ENCODE results near the gene FXR2. TPM values are rescaled to one million over a fixed set of nuclear protein-coding genes. Genes with fewer than 3 reads are reported as not detected.

FXR2 gene
- total RNA-seq, 3 donors from 2014 or later, result 22.8 to 33.9 (median 25.6) TPM

DNA sequence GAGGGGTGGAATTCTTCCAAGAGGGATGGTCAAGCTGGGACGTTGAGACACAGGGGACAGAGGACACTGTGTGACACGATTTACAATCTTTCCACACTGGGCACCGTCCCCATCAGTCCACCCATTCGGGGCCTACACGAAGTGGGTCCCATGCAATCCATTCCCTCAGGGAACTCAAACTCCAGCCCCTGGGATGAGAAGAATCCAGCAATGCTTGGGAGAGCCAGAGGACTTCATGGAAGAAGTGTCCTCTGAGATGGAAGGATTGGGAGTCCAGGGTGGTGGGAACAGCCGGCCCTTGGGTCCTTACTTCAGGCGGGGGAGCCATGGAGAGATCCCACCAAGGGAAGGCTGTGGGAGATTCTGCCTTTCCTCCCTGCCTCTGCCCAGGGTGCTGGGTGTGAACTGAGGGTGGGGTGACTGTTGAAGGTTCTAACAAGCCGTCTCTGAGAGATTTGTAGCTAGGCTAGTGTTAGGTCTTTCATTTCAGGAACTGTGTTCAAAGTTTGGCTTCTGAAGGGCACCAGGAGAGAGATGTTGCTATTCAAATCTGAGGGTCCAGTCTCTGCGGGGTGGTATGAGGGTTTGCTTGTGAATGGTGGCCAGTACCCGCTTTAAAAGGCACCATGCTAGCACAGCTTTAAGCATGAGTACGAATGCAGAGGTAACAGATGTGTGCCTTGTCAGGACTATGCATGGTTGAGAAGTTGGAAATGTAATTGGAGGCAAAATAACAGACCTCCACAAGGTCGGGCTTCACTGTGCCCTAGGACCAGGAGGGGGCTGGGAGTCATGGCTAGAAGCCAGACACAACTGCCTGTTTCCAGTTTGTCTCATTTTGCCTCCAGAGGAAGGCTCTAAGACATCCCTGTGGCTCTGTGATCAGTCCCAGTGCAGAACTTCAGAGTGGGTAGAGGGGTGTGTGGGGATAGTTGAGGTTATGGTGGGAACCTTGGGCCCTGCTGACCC, 38.0 kb upstream of the FXR2 start:
- H3K27me3 ChIP-seq, result peaks cover 0 to 4% of the 10 kb centered on the region in 2 donors
- peak overlapping the region in 1 of 2 donors; percentile 53 for H3K27ac ChIP-seq
- peak overlapping the region in 2 of 3 donors; percentile 57 to 75 for H3K4me3 ChIP-seq
- intact Hi-C loops (cut with DNase I; ENCODE audit: low total_unique reads), result no loop called here
- DNase-seq (ENCODE audit: low spot score in 2 of 2), result no peak
- no peak for TF ChIP-seq POLR2AphosphoS5 (IDR thresholded peaks at IDR 0.05)
- no peak for TF ChIP-seq CTCF (IDR thresholded peaks at IDR 0.05)
- no peak for TF ChIP-seq POLR2A (IDR thresholded peaks at IDR 0.05)
- H3K9me3 ChIP-seq, result no peaks in the 10 kb centered on the region
- no peaks in the 10 kb centered on the region for H3K36me3 ChIP-seq
- H3K4me1 ChIP-seq, result no peaks in the 10 kb centered on the region

- H3K4me3 ChIP-seq, result peak overlapping the region; percentile 39 to 75 (median 57)
- peaks cover 0 to 4% of the 10 kb centered on the region in 2 donors for H3K27me3 ChIP-seq
- intact Hi-C loops (cut with DNase I; ENCODE audit: low total_unique reads), result no loop called here
- H3K27ac ChIP-seq, result peak overlapping the region; percentile 15 to 53
- H3K4me1 ChIP-seq, result no peaks in the 10 kb centered on the region
- H3K36me3 ChIP-seq, result no peaks in the 10 kb centered on the region
- no peak for TF ChIP-seq POLR2A (IDR thresholded peaks at IDR 0.05)
- TF ChIP-seq CTCF (IDR thresholded peaks at IDR 0.05), result no peak
- TF ChIP-seq POLR2AphosphoS5 (IDR thresholded peaks at IDR 0.05), result no peak
- no peaks in the 10 kb centered on the region for H3K9me3 ChIP-seq
- DNase-seq (ENCODE audit: low spot score in 2 of 2), result no peak
Observed at GRCh38 chr17:7651665-7652387, 37.1 kb upstream of the FXR2 start.

- intact Hi-C loops (cut with DNase I; ENCODE audit: low total_unique reads), result no loop called here
- H3K4me1 ChIP-seq, result no peaks in the 10 kb centered on the region
- TF ChIP-seq POLR2AphosphoS5 (IDR thresholded peaks at IDR 0.05), result no peak
- no peak for TF ChIP-seq POLR2A (IDR thresholded peaks at IDR 0.05)
- no peak for TF ChIP-seq CTCF (IDR thresholded peaks at IDR 0.05)
- peaks cover 0 to 4% of the 10 kb centered on the region in 2 donors for H3K27me3 ChIP-seq
- H3K4me3 ChIP-seq, result peak overlapping the region; percentile 39 to 75 (median 57)
- H3K27ac ChIP-seq, result peak overlapping the region in 1 of 2 donors; percentile 53
- no peaks in the 10 kb centered on the region for H3K36me3 ChIP-seq
- no peak for DNase-seq (ENCODE audit: low spot score in 2 of 2)
- H3K9me3 ChIP-seq, result no peaks in the 10 kb centered on the region
Observed at GRCh38 chr17:7651097-7651664, 36.5 kb upstream of the FXR2 start.

DNA sequence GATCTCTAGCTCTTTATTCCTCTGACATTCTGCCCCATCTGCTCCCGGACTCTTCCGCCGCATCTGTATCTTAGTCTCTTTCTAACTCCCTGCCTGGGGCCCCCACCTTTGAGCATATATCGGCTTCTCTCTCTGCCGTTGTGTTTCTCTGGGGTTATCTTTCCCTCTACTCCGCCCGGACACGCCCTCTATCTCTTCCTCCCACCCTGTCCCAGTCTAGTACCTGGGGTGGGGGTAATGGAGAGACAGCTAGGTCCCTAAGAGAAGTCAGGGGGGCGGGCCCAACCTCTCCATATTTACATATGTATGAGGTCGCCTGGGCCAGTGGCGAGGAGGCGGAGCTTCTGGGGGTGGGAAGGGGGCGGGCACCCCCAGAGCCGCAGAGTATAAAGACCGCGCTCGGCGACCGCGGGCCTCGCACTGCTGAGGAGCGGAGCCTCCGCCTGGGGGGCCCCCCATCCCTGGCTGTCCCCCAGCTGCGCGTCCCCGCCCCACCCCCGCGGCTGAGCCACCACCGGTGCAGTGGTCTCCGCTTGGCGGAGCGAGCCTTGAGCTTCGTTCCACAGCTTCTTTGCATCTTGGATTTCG, 35.9 kb upstream of the FXR2 start, which contains the start of gene ATP1B2:
Gene ATP1B2 (plus strand): TSS at position 418 of the 588 bp plus-strand sequence. CDS start 593 bp downstream, outside the sequence.
- Histone ChIP-seq H3K36me3 (no peaks in the 10 kb centered on the region), H3K4me3 (peak within 1 kb of the TSS; percentile 39 to 75 (median 57)), H3K9me3 (no peaks in the 10 kb centered on the region), H3K4me1 (no peaks in the 10 kb centered on the region), H3K27ac (peak within 1 kb of the TSS; percentile 15 to 53), H3K27me3 (peaks cover 0 to 4% of the 10 kb centered on the region in 2 donors)
- no peak for TF ChIP-seq POLR2A (IDR thresholded peaks at IDR 0.05)
- no peak for TF ChIP-seq POLR2AphosphoS5 (IDR thresholded peaks at IDR 0.05)
- no peak for TF ChIP-seq CTCF (IDR thresholded peaks at IDR 0.05)
- DNase-seq (ENCODE audit: low spot score in 2 of 2), result peak; percentile 41 to 63
- intact Hi-C loops (cut with DNase I; ENCODE audit: low total_unique reads), result no loop called here
